COLO829 (cell line): ENCODE data around the gene ARHGEF7.

ENCODE experiments used
- DNase-seq: peaks from one replicate; pipeline ENCODE4 v3.0.0; 2012; ENCODE audit warnings: low spot score

The ARHGEF7 gene

DNA sequence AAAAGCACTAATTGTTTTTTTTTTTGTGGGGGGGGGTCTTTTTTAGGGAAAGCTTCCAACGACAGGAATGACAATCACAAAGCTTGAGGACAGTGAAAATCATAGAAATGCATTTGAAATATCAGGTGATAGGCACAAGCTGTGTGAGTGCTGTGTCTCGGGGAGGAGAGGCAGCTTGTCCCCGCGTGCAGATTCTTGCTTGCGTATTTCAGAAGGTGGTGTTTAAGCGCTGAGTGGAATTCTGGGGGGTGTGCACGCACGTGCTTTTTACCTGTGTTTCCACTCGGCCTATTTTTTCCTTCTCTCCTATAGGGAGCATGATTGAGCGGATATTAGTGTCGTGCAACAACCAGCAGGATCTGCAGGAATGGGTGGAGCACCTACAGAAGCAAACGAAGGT lies 165.1 kb downstream of the ARHGEF7 start:
- DNase-seq, result no peak

DNA sequence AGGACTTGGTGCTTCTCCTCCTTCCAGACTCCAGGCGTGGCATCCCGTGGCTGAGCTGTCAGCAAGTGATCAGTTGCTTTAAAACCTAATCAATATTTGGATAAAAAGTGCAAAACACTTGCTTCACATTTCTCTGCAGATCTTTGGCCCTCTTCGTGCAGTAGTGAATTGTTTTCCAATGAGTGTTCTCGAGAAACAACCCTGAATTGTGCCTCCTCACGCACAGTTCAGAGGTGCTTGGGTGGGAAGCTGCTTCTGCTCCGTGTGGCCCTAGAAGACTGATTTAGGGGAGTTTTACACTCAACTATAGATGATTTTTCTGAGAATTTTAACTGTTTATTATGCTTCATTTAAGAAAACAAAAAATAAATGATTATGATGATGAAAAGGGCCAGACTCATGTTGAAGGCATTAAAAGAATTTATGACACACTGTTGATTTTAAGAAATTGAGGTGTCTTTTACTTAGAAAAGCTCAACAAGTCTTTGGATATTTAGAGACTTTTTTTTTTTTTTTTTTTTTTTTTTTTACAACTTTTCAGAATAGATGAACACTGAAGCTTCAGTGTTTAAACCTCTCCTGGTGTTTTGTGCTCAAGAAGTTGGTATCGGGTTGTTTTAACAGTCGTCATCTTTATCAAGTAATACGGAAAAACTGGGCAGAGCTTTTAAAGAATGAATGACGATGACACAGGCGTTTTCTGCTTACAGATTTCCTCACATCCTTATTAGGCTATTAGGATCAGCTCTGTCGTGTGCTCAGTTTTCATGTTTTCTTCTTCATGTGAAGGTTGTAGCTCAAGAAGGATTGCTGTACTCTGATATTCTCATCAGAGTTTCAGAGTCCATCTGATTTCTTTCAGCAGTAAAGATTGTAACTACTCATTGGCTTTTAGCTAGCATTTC lies 165.8 kb downstream of the ARHGEF7 start:
- no peak for DNase-seq

DNA sequence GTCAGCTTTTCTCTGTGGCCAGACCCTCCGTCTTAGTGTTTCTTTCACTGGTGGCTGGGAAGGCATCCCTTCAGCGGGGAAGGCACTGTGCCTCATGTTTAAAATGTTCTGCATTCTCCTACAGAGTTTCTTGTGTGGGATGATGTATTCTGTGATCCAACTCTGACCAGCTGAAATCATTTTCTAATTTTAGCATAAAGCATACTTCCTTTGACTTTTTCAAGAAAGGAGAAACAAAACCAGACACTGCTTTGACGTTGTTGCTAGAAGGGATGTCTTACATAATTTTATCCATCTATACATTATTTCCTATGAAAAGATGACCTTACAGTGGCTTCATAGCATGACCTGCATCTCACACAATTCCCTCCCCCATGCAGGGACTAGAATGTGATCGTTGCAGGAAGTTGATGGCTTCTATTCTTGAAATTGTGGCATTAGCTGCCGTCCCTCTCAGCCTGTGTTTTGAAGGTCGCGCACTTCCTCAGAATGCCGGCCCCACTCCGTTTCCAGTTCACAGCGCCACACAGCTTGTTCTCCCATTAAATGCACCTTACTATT lies 166.7 kb downstream of the ARHGEF7 start:
- DNase-seq, result no peak

DNA sequence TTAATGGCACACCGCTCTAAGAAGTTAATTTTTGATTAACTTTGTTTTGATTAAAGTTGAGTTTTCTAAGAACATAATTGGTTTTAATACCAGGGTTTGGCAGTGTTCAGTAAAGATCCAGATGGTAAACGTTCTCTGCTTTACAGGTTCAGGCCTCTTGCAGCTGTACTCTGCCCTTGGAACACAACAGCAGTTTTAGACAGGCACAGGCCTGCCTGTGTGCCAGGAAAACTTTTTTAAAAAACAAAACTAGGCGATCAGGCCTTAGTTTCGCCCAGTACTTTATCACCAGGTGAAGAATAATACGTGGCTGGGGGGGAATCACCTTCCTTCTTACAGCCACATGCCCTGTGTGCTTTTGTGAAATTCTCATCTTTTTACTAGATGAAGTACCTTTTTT lies 167.3 kb downstream of the ARHGEF7 start:
- no peak for DNase-seq

DNA sequence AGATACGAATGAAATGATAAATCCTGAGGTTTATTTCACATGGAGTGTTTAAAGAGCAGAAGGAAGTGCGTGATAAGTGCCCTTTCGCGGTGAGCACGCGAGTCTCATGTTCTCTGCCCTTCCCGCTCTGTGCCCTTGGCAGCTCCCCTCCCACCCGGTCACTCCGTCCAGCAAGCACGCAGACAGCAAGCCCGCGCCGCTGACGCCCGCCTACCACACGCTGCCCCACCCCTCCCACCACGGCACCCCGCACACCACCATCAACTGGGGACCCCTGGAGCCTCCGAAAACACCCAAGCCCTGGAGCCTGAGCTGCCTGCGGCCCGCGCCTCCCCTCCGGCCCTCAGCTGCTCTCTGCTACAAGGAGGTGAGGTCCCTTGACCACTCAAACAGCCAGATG lies 167.9 kb downstream of the ARHGEF7 start:
- no peak for DNase-seq

DNA sequence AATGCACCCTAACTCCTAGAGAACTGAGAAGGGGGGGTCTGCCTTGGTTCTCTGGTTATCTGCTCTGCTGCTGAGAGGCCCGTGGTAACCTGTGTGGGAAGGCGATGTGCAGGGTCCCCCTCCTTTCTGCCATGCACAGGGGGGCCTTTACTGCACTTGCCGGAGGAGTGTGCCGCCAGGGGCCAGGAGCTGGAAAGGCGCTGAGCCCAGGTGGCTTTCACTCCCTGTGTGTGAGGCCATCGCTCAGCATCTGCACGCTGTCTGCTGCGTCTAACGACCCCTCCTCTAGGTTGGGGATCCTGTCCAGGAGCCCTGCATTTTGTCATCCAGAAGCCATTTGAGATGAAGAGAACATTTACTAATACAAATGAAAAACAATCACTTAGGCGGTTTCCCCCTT lies 168.3 kb downstream of the ARHGEF7 start:
- DNase-seq, result no peak

DNA sequence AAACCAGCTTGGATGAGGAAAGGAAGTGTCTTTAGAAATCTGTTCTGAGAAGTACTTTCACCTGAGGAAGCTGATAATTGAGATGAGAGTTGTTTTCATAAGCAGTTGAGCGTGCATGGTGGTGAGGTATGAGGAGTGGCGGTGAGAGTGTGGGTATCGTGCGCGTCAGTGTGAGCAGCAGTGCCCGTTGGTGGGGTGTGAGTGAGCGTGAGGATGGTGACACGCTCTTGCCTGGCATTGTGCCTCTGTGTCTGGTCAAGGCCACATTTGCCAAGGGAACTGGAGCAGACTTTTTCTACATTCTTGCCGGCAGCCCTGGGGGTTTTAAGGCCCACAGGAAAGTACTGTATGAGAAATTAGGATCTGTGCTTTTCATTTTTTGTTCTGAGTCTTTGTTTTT lies 168.9 kb downstream of the ARHGEF7 start:
- no peak for DNase-seq

DNA sequence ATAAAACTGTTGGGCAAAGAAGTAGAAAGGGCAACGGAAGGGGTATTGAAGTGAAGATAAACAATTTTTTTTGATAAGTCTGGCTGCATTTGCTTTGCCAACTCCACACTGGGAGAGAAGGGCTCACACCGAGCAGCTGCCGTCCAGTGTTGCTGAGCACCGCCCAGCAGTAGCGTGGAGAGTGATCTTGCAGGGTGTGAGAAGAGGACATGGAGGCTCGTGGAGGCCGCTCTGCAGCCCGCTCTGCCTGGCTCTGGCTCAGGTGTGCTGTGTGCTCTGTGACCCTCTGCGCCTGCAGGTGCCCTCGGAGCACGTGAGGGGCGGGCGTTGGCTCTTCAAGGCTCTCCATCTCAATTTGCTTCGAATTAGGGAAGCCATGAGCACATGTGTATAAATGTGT lies 169.5 kb downstream of the ARHGEF7 start:
- DNase-seq, result no peak

DNA sequence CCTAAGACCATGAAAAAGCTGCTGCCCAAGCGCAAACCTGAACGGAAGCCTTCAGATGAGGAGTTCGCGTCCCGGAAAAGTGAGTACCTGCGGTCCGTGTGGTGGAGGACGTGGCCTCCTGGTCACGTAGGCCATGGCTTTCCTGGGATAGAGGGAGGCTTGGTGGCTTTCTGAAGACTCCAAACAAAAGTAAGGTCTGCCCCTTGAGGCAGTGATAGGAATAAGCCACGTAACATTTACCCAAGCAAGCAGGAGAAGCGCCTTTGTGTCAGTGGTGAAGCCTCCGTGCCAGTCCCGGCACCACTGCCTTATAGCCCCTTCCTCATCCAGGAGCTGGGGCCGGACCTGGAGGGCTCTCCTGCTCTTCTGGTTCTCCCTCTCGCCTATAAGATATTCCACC lies 171.1 kb downstream of the ARHGEF7 start:
- DNase-seq, result no peak

DNA sequence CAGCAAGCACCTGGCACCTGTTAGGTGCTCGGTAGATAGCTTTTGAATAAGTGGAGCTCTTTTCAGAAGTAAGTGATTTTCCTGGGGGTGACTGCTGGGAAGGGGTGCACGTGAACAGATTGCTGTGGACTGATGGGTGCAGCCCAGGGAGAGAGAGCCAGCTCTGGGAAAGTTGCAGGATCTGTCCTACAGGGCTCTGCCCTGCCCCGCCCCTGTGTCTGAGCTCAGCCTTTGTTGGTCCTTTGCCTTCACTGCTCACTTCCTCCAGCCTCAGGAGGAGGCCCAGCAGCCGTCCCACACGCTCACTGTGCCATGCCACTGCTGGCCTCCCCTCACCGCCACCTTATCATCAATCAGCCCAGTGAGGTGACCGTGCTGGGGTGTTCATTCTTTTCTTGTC lies 171.6 kb downstream of the ARHGEF7 start:
- DNase-seq, result no peak

DNA sequence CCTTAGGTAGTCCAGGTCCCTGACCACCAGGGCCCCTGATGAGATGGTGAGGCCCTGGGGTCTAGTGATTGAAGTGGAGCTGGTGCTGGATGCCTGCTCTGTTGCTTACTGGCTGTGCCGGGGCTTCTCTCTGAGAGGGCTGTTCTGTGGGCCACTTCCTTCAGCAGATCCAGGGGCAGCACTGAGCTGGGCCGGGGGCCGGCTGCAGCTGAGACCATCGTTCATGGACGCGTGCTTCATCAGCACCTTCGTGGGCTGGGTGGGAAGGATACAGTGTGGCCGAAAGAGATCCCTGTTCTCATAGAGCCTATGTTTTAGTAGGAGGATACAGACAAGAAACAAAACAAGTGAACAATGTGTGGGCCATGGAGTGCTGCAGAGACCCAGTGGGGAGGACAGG lies 172.1 kb downstream of the ARHGEF7 start:
- DNase-seq, result no peak

DNA sequence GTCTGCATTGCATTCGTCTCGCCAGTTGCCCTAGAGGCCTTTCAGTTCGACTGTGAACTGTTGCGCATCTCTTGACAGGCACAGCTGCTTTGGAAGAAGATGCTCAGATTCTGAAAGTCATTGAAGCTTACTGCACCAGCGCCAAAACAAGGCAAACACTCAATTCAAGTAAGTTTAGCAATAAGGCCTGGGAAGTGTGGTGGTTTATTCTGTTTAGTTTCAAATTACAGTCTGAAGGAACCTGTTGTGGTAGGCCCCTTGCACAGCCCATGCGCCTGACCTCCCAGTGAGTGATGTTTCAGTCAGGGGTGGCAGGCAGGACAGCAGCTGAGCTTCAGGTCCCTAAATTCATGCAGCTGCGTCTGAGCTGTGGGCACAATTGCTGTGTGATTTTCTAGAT lies 173.2 kb downstream of the ARHGEF7 start:
- DNase-seq, result no peak

DNA sequence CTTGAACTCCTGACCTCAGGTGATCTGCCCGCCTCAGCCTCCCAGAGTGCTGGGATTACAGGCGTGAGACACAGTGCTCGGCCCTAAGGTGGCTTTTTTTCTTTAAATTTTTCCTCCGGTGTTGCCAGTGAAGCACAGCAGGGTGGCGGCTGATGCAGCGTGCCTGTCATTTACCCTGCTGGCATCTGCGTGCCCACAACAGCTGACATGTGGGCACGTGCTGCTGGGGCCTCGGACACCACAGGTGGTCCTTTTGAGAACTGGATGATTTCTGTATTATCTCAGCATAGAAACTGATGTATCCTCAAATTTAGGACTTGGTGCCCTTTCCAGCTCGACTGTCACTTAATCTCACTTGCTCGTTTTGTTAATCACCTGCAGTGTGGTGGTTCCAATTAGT lies 174.1 kb downstream of the ARHGEF7 start:
- no peak for DNase-seq

DNA sequence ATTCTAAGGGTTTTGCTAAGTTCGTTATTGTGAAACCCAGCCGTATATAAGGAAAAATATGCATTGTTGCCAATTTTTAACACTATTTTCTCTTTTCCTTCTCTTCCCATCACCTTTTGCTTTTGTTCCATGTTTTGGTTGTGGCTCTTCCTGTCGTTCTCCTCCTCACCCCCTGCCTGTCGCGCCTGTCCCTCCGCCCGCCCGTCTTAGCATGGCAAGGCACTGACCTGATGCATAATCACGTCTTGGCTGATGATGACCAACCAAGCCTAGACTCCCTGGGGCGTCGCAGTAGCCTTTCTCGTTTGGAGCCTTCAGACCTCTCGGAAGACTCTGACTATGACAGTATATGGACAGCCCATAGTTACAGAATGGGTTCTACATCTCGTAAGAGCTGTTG lies 176.8 kb downstream of the ARHGEF7 start:
- no peak for DNase-seq

DNA sequence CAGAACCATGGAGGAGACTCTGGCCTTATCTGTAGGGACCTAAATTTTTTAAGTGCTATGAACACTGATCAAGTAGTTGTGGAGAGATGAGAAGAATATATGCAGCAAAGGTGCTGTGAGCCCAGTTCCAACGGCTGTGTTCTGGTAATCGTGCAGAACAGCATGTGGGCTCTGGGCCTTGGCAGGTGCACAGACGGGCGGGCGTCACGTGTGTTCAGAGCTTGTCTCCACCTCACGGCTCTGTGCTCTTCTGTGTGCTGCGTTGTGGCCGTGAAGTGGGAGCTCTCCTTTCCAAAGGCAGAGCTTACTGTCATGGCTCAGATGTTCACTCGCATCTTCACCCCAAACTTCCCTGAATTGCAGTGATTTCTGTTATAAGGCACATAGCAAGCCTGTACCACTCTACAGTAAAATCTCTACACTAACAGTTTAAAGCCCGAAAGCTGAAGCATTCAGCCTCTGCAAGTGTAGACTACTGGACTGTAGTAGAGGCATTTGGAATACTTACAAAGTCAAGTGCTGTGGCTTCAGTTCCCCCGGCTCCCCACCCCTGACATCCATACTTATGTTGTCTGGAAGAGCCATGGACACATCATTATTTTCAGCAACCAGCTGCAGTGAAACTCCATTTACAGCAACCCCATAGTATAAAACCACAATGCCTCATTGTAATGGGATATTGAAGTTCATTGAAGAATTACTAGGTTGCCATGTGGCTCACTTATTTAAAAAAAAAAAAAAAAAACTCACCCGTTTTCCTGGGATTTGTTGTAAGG lies 177.8 kb downstream of the ARHGEF7 start:
- no peak for DNase-seq

DNA sequence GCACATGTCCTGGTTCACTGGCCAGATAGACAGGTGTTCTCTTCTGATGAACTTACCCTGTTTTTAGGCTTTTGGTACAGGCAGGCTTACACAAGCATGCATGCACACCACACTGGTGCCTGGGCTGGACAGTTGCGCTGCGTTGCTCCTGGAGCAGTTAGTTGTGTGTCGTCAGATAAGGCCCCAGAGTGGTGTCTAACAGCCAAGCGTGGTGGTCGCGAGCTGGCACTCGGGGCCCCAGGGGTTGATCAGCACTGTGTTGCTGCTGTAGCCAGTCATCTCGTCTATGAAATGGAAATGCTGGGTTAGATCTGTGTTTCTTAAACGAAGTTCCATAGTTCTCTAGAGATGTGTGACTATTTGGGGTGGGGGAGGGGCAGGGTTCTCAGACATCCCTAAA lies 180.8 kb downstream of the ARHGEF7 start:
- DNase-seq, result no peak

DNA sequence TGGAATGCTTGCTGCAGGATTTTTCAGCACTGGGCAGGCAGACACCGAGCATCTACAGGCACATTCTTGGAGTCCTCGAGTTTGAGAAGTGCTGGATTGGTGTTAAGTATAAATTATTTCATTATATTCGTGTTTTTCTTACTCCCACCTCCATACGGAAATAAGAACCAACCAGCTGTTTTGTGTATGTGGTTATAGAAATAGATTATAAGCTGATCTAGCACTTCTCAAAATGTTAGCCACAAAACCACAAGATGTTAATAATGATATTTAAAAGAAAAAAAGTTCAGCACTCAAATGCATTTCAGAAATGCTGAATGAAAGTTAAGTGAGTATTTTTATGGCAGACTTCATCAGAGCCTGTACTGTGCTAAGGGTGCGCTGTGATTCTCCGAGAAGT lies 181.3 kb downstream of the ARHGEF7 start:
- no peak for DNase-seq

DNA sequence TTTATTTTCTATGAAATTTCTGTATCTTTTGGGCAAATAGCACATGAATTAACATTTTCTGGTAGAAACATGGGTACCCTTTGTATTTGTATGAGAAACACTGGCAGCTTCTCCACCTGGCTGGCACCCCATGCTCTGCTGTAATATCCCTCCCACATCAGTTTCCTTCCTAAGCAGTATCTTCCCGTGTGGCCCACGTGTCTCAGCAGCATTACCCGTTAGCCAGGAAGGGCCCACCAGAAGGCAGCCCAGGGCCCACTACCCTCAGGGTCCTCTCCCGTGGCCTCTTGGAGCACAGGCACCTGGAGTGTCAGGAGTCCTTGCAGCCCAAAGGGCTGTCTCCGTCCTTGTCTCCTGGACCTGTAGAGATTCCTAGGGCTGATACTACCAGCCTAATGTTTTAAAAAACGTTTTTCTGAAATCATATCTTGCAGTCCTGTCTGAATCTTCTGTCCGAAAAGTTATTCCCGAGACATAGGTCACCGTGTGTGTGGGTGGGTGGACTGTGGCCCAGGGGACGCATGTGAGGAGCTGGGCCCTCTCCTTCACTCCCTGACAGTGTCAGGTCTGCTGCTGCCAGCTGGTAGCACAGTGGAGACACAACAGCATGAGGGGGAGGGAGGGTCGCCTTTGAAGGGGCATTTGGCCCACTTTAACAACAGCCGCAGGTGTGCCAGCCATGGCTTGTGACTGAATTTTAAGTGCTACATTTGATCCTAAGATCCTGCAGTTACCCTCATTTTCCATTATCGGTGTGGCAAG lies 183.3 kb downstream of the ARHGEF7 start:
- DNase-seq, result no peak

DNA sequence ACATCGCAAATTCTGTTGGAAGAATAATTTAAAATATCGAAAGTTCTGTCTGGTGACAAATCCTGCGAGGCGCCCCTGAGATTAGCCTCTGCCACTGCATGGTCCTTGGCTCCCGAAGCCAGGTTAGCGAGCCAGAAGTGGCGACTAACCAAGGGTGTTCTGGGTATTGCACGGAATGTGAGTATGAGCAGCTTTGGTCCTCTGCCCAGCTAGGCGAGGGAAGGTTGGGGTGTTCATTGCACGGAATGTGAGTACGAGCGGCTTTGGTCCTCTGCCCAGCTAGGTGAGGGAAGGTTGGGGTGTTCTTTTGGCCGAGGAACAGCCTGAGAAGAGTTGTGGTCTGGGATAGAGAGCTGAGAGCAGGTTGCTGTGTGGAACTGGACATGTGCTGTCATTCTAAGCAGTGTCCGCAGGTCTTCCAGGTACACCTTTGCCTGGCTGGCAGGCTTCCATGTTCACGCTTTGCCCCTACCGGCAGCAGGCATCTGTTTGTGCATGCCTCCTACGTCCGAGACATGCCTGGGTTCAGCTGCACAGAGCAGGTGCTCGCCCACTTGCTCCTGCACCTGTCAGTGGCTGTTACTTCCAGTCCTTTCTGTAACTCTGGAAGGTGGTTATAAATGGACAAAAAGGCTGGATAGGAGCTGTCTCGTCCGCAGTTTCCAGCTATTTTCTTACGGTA lies 187.1 kb downstream of the ARHGEF7 start:
- no peak for DNase-seq

DNA sequence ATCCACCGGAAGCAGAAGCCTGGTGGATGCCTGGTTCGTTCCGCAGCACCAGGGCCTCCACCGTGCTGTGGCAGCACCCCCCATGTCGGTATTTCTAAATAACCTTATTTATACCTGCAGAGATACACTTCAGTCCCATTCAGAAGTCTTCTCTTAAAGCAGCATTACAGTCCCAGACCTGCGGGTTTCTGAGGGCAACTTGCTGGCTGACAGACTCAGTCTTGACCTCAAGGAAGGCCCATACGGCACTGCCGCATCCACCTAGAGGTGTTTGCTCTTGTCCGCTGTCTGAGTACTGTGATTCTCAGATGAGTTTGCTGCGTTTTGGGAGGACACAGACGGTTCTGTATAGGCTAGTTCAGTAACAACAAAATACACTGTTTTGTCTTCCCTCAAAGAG lies 188.4 kb downstream of the ARHGEF7 start:
- no peak for DNase-seq

DNA sequence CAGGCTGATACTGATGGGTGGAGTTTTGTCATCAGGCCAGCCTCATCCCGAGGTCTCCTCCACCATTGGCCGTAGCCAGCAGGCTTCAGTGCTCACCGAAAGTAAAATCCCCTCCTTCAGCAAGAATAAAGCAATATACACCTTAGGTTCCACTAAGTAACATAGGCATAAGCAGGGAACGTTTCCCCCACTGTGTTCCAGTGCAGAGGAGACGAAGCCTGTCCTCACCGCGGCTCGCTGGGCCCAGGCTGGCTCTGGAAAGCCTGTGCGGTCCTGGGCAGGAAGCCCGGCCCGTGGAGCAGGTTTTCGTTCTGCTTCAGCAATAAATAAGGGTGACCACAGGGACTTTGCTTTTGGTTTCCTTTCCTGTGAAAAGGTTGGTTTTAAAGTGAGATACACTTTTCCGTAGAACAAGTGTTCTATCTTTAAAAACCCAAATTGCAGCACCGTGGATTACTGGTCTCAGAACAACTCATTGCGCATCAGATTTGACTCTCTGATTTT lies 189.0 kb downstream of the ARHGEF7 start:
- DNase-seq, result no peak
